GM12891 (cell line): ENCODE measurements around the gene EIF3J.

Source experiments
- POLR2A ChIP-seq: IDR thresholded peaks from 2 replicates; pipeline ENCODE4 v1.6.1; 2011; ENCODE audit warnings: low read depth, low read length, control low read depth
- POLR2AphosphoS5 ChIP-seq: IDR thresholded peaks from 2 replicates; pipeline ENCODE4 v1.6.1; 2011; ENCODE audit warnings: low read depth, low read length, control low read depth
- SPI1 ChIP-seq: IDR thresholded peaks from 2 replicates; pipeline ENCODE4 v1.6.1; 2011; ENCODE audit warnings: low read depth, low read length, control low read depth
- TAF1 ChIP-seq: IDR thresholded peaks from 2 replicates; pipeline ENCODE4 v1.6.1; 2011; ENCODE audit warnings: low read depth, low read length, control low read depth

DNA sequence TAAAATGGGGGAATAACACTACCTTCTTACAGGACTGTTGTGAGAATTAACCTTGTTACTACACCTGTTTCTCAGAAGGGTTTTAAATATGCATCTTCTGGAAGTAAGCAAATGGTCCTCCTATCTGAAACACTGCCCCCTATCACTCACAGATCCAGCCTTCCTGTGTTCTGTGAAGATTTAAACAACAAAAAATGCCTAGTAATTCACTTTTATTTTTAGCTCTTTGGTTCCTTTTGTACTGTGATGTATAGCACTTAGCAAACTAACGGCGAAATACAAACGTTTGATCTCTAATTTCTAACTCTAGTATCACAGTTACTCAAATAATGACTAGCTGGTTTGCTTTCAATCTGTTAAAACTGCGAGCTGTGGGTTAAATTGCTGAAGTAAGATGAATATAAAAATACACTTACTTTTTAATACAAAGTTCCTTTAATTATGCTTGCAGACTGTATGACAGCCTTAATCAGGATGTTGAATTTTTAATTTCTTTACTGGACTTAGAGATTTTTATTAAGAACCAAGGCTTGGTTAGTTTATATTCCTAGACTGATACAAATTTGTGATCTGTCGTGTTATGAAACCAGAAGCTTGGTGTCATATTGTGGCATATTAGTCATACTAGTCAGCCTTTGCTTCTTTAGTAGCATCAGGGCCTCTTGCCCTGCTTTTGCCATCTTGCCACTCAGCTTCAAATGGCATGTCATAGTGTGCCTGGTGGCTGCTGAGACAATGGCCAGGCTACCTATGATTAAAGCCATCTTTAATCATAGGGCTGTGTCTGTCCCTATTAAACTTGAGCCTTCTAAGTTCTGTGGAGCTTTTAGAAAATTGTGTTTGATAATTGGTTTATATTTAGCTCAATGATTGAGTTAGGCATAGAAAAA, 9.2 kb downstream of the EIF3J start:
- TF ChIP-seq POLR2AphosphoS5 (no peak), POLR2A (no peak), TAF1 (no peak), SPI1 (no peak)
